Left ventricle myocardium inferior (tissue), 1 donor: Measurements from ENCODE around the gene HUS1. TPM values are rescaled to one million over a fixed set of nuclear protein-coding genes. Genes with fewer than 3 reads are reported as not detected.

Experiments used
- DNase-seq: peaks from one replicate; pipeline ENCODE4 v3.0.0-alpha.2; 2020
- H3K27ac ChIP-seq: fragments of 200-600 bp; replicated peaks from 2 replicates; pipeline ENCODE4 v1.8.0; 2021
- H3K27me3 ChIP-seq: fragments of 200-600 bp; 2 replicates; pipeline ENCODE4 v1.8.0; 2021; ENCODE audit warnings: low read depth
- H3K36me3 ChIP-seq: fragments of 200-600 bp; 2 replicates; pipeline ENCODE4 v1.8.0; 2021
- H3K4me1 ChIP-seq: fragments of 200-600 bp; 2 replicates; pipeline ENCODE4 v1.8.0; 2021
- H3K4me3 ChIP-seq: fragments of 200-600 bp; 2 replicates; pipeline ENCODE4 v1.8.0; 2021; ENCODE audit warnings: mild to moderate bottlenecking, moderate library complexity
- H3K9me3 ChIP-seq: fragments of 200-600 bp; replicated peaks from 2 replicates; pipeline ENCODE4 v1.8.0; 2021
- CTCF ChIP-seq: fragments of 200-600 bp; IDR thresholded peaks from 2 replicates; pipeline ENCODE4 v1.8.0; 2021; ENCODE audit warnings: antibody characterized with exemption, mild to moderate bottlenecking, borderline replicate concordance
- intact Hi-C: fragments of 100-400 bp; cut with micrococcal nuclease; formaldehyde crosslinking; loops from one replicate; pipeline ENCODE4 v1.11.0; 2022
- total RNA-seq: library from RNA; stranded (reverse); fragmentation: NEBNext Ultra II Directional; extraction: Animal tissue kit (Norgen Biotek cat#: 25700); gene quantifications from one replicate; pipeline ENCODE4 v1.2.1, GENCODE V29; 2021
- donor health status: DM: no; HTN: yes; CAD: no; lungs with severe emphysema.

HUS1 gene
- total RNA-seq, 1 donor from 2014 or later, result 26.4 TPM

- DNase-seq, result no peak
- H3K9me3 ChIP-seq, result peaks cover 7% of the 10 kb centered on the region
- H3K4me3 ChIP-seq, result no peak overlapping the region
- H3K27me3 ChIP-seq, result no peaks in the 10 kb centered on the region
- no peak overlapping the region for H3K27ac ChIP-seq
- intact Hi-C loops, result no loop called here
- TF ChIP-seq CTCF, result no peak
- no peaks in the 10 kb centered on the region for H3K4me1 ChIP-seq
- peaks cover 4% of the 10 kb centered on the region for H3K36me3 ChIP-seq
Observed at GRCh38 chr7:47914717-47915615, 64.4 kb downstream of the HUS1 start.

Other genes starting within 250 kb of the HUS1 start
- gene PKD1L1, start 31.1 kb downstream of the HUS1 start, total RNA-seq, result 1.5 TPM
- gene SUN3, start 49.5 kb upstream of the HUS1 start, total RNA-seq, result not detected
- gene C7orf57, start 55.9 kb upstream of the HUS1 start, total RNA-seq, result not detected
- gene UPP1, start 109.7 kb upstream of the HUS1 start, total RNA-seq, result 19.8 TPM
- not detected for gene ABCA13, start 191.8 kb upstream of the HUS1 start, total RNA-seq